Left ventricle myocardium inferior (tissue), 1 donor: Measurements from ENCODE around the gene FOXR1. TPM values are rescaled to one million over a fixed set of nuclear protein-coding genes. Genes with fewer than 3 reads are reported as not detected.

ENCODE experiments used
- DNase-seq: peaks from one replicate; pipeline ENCODE4 v3.0.0-alpha.2; 2020
- H3K27ac ChIP-seq: fragments of 200-600 bp; replicated peaks from 2 replicates; pipeline ENCODE4 v1.8.0; 2021
- H3K27me3 ChIP-seq: fragments of 200-600 bp; 2 replicates; pipeline ENCODE4 v1.8.0; 2021; ENCODE audit warnings: low read depth
- H3K36me3 ChIP-seq: fragments of 200-600 bp; 2 replicates; pipeline ENCODE4 v1.8.0; 2021
- H3K4me1 ChIP-seq: fragments of 200-600 bp; 2 replicates; pipeline ENCODE4 v1.8.0; 2021
- H3K4me3 ChIP-seq: fragments of 200-600 bp; 2 replicates; pipeline ENCODE4 v1.8.0; 2021; ENCODE audit warnings: mild to moderate bottlenecking, moderate library complexity
- H3K9me3 ChIP-seq: fragments of 200-600 bp; replicated peaks from 2 replicates; pipeline ENCODE4 v1.8.0; 2021
- CTCF ChIP-seq: fragments of 200-600 bp; IDR thresholded peaks from 2 replicates; pipeline ENCODE4 v1.8.0; 2021; ENCODE audit warnings: antibody characterized with exemption, mild to moderate bottlenecking, borderline replicate concordance
- intact Hi-C: fragments of 100-400 bp; cut with micrococcal nuclease; formaldehyde crosslinking; loops from one replicate; pipeline ENCODE4 v1.11.0; 2022
- long read RNA-seq: library from polyadenylated mRNA; unstranded; transcript quantifications from one replicate; pipeline ENCODE4 v2.0.0, GENCODE V29; 2021
- total RNA-seq: library from RNA; stranded (reverse); fragmentation: NEBNext Ultra II Directional; extraction: Animal tissue kit (Norgen Biotek cat#: 25700); gene quantifications from one replicate; pipeline ENCODE4 v1.2.1, GENCODE V29; 2021
- donor health status: DM: no; HTN: yes; CAD: no; lungs with severe emphysema.

The FOXR1 gene
- not detected for total RNA-seq
- long read RNA-seq: 0 reads

GRCh38 chr11:118971646-118972045, at the start of gene FOXR1:
FOXR1 (plus strand) TSS chr11:118971761; CDS start chr11:118971932, 171 bp downstream.
- Histone ChIP-seq H3K27me3 (peaks cover 38% of the 10 kb centered on the region), H3K9me3 (no peaks in the 10 kb centered on the region), H3K36me3 (no peaks in the 10 kb centered on the region), H3K4me3 (no peak within 1 kb of the TSS), H3K4me1 (no peaks in the 10 kb centered on the region), H3K27ac (no peak within 1 kb of the TSS)
- no peak for DNase-seq
- intact Hi-C loops: no loop called here
- TF ChIP-seq CTCF: no peak

GRCh38 chr11:118921929-118922744, 49.4 kb upstream of the FOXR1 start:
- TF ChIP-seq CTCF: no peak
- peaks cover 94% of the 10 kb centered on the region for H3K4me1 ChIP-seq

GRCh38 chr11:118922745-118923627, 48.6 kb upstream of the FOXR1 start:
- intact Hi-C loops: no loop called here
- no peak for DNase-seq
- Histone ChIP-seq H3K4me3 (peak overlapping the region; percentile 99), H3K4me1 (peaks cover 94% of the 10 kb centered on the region), H3K27me3 (no peaks in the 10 kb centered on the region), H3K36me3 (no peaks in the 10 kb centered on the region), H3K27ac (peak overlapping the region; percentile 96), H3K9me3 (no peaks in the 10 kb centered on the region)
- no peak for TF ChIP-seq CTCF

More at GRCh38 chr11:118921929-118922744, 49.4 kb upstream of the FOXR1 start:
- DNase-seq: peak; percentile 87
- Histone ChIP-seq H3K36me3 (no peaks in the 10 kb centered on the region), H3K27me3 (no peaks in the 10 kb centered on the region), H3K9me3 (no peaks in the 10 kb centered on the region), H3K4me3 (peak overlapping the region; percentile 99), H3K27ac (peak overlapping the region; percentile 96)
- intact Hi-C loops: no loop called here

GRCh38 chr11:118923721-118924587, 47.6 kb upstream of the FOXR1 start:
- intact Hi-C loops: no loop called here
- TF ChIP-seq CTCF: no peak
- no peaks in the 10 kb centered on the region for H3K27me3 ChIP-seq
- H3K27ac ChIP-seq: peak overlapping the region; percentile 96
- peaks cover 96% of the 10 kb centered on the region for H3K4me1 ChIP-seq
- DNase-seq: no peak
- peak overlapping the region; percentile 99 for H3K4me3 ChIP-seq
- no peaks in the 10 kb centered on the region for H3K36me3 ChIP-seq
- H3K9me3 ChIP-seq: no peaks in the 10 kb centered on the region
